ENCODE measurements around the gene CPLX1.

Gene CPLX1

GRCh38 chr4:804804-805203 lies 21.1 kb downstream of the CPLX1 start:
- Histone ChIP-seq H3K27me3 (peaks cover 0 to 20% of the 10 kb centered on the region in 2 donors), H3K27ac (no peak overlapping the region), H3K4me3 (no peak overlapping the region), H3K4me1 (no peaks in the 10 kb centered on the region), H3K36me3 (no peaks in the 10 kb centered on the region), H3K9me3 (no peaks in the 10 kb centered on the region)
- TF ChIP-seq CTCF (IDR thresholded peaks at IDR 0.05): no peak
- no peak for DNase-seq
- intact Hi-C loops (cut with DNase I; ENCODE audit: low total_unique reads): no loop called here

GRCh38 chr4:803884-804283 lies 22.0 kb downstream of the CPLX1 start:
- intact Hi-C loops (cut with DNase I; ENCODE audit: low total_unique reads): no loop called here
- Histone ChIP-seq H3K27me3 (peaks cover 0 to 15% of the 10 kb centered on the region in 2 donors), H3K36me3 (no peaks in the 10 kb centered on the region), H3K9me3 (no peaks in the 10 kb centered on the region), H3K4me3 (no peak overlapping the region), H3K4me1 (no peaks in the 10 kb centered on the region), H3K27ac (no peak overlapping the region)
- no peak for TF ChIP-seq CTCF (IDR thresholded peaks at IDR 0.05)
- no peak for DNase-seq

GRCh38 chr4:801436-802124 lies 24.3 kb downstream of the CPLX1 start:
- no peak for DNase-seq
- Histone ChIP-seq H3K36me3 (no peaks in the 10 kb centered on the region), H3K27me3 (peaks cover 0 to 26% of the 10 kb centered on the region in 2 donors), H3K4me1 (no peaks in the 10 kb centered on the region), H3K9me3 (no peaks in the 10 kb centered on the region), H3K27ac (no peak overlapping the region), H3K4me3 (no peak overlapping the region)
- TF ChIP-seq CTCF (IDR thresholded peaks at IDR 0.05): no peak
- intact Hi-C loops (cut with DNase I; ENCODE audit: low total_unique reads): no loop called here

GRCh38 chr4:797066-797465 lies 28.9 kb downstream of the CPLX1 start:
- Histone ChIP-seq H3K27ac (no peak overlapping the region), H3K4me3 (no peak overlapping the region), H3K27me3 (peaks cover 0 to 56% of the 10 kb centered on the region in 2 donors), H3K4me1 (peaks cover 0 to 22% (median 18%) of the 10 kb centered on the region in 4 donors), H3K36me3 (no peaks in the 10 kb centered on the region), H3K9me3 (no peaks in the 10 kb centered on the region)
- intact Hi-C loops (cut with DNase I; ENCODE audit: low total_unique reads): no loop called here
- DNase-seq: no peak
- no peak for TF ChIP-seq CTCF (IDR thresholded peaks at IDR 0.05)

- H3K36me3 ChIP-seq: no peaks in the 10 kb centered on the region
- no peak for TF ChIP-seq CTCF (IDR thresholded peaks at IDR 0.05)
- no peak overlapping the region for H3K27ac ChIP-seq
- H3K27me3 ChIP-seq: peaks cover 0 to 65% of the 10 kb centered on the region in 2 donors
- H3K4me1 ChIP-seq: peaks cover 0 to 26% (median 21%) of the 10 kb centered on the region in 4 donors
- H3K4me3 ChIP-seq: no peak overlapping the region
- H3K9me3 ChIP-seq: no peaks in the 10 kb centered on the region
- no peak for DNase-seq
- intact Hi-C loops (cut with DNase I; ENCODE audit: low total_unique reads): no loop called here
Measured at GRCh38 chr4:796206-796605, 29.7 kb downstream of the CPLX1 start.
